ENCODE measurements around the gene CYP3A5. TPM values are rescaled to one million over a fixed set of nuclear protein-coding genes. Genes with fewer than 3 reads are reported as not detected.
"Not testable (repeated sequence)": the region's sequence is repeated elsewhere in the genome, so short reads cannot be mapped to it uniquely, and the experiment has no call there.

Gene CYP3A5
- polyA plus RNA-seq, 1 donor (not counting 4 experiments of a cell fraction or from before 2014, with no cell fraction given), result 3.4 TPM

DNA sequence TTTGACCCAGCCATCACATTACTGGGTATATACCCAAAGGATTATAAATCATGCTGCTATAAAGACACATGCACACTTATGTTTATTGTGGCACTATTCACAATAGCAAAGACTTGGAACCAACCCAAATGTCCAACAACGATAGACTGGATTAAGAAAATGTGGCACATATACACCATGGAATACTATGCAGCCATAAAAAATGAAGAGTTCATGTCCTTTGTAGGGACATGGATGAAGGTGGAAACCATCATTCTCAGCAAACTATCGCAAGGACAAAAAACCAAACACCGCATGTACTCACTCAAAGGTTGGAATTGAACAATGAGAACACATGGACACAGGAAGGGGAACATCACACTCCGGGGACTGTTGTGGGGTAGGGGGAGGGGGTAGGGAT, 11.1 kb upstream of the CYP3A5 start:
- H3K27ac ChIP-seq (ENCODE audit: control insufficient read depth, insufficient read depth, low read length); H3K36me3 ChIP-seq (ENCODE audit: control insufficient read depth in 2 of 2, extremely low read depth in 1 of 2, insufficient read depth in 2 of 2, low read length in 2 of 2); H3K4me2 ChIP-seq (ENCODE audit: control insufficient read depth, extremely low read depth, insufficient read depth, low read depth, low read length); H3K9me1 ChIP-seq (ENCODE audit: control insufficient read depth, extremely low read depth, insufficient read depth, low read length); H3K9ac ChIP-seq (ENCODE audit: control insufficient read depth, extremely low read depth, insufficient read depth, low read length); H2AFZ ChIP-seq (ENCODE audit: control insufficient read depth, low read length); H3K79me2 ChIP-seq (ENCODE audit: control insufficient read depth, insufficient read depth, low read length); FAIRE-seq; H3K27me3 ChIP-seq (ENCODE audit: control insufficient read depth, extremely low read depth, insufficient read depth, low read length); H3K4me1 ChIP-seq (ENCODE audit: control insufficient read depth, extremely low read depth, insufficient read depth, low read length); H3K9me3 ChIP-seq (ENCODE audit: control insufficient read depth, low read depth, low read length); dilution Hi-C loops (cut with MboI; ENCODE audit: extremely low pct_ligation_motif_present, low sequenced_read_pairs); H4K20me1 ChIP-seq (ENCODE audit: control insufficient read depth, extremely low read depth, insufficient read depth, low read length); H3K4me3 ChIP-seq (ENCODE audit: control insufficient read depth in 2 of 3, extremely low read depth in 1 of 3, insufficient read depth in 2 of 3, low read depth in 1 of 3, low read length in 3 of 3); DNase-seq (ENCODE audit: low read depth, low spot score): not testable (repeated sequence)

DNA sequence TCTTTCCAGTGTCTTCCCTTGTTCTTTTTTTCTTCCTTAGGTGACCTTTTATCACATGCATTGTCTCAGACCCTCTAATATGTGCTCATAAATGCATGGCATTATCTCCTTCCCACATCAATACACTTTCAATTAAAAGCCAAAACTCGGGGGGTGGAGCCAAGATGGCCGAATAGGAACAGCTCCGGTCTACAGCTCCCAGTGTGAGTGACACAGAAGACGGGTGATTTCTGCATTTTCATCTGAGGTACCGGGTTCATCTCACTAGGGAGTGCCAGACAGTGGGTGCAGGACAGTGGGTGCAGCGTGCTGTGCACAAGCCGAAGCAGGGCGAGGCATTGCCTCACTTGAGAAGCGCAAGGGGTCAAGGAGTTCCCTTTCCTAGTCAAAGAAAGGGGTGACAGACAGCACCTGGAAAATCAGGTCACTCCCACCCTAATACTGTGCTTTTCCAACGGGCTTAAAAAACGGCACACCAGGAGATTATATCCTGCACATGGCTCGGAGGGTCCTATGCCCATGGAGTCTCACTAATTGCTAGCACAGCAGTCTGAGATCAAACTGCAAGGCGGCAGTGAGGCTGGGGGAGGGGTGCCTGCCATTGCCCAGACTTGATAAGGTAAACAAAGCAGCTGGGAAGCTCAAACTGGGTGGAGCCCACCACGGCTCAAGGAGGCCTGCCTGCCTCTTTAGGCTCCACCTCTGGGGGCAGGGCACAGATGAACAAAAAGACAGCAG, 6.2 kb upstream of the CYP3A5 start:
- dilution Hi-C loops (cut with MboI; ENCODE audit: extremely low pct_ligation_motif_present, low sequenced_read_pairs); H3K4me3 ChIP-seq (ENCODE audit: control insufficient read depth in 2 of 3, extremely low read depth in 1 of 3, insufficient read depth in 2 of 3, low read depth in 1 of 3, low read length in 3 of 3); H3K9me1 ChIP-seq (ENCODE audit: control insufficient read depth, extremely low read depth, insufficient read depth, low read length): not testable (repeated sequence)

DNA sequence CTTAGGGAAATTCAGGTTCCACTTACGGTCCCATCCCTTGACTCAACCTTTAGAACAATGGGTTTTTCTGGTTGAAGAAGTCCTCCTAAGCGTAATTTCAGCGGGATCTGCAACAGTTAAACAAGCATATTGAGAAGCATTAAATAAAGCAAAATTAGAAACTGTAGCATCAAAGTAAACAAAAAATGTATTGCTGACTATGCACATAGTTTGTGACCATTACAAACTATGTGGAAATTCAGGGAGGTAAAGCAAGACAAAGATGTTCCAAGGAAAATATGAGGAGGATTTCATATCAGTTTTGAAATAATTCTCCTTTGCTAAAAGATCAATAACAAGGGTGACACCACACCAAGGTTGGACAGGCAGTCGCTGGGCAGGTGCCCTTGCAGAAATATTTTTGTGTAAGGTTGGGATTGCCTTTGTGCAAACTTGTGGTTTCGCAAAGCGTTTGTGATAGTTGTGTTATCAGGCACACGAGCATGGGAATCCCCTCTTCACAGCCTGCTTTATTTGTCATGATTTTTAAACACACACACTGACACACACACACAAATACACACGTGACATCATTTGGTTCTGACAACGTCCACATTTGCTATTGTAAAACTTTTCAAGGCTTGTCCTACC, 5.4 kb upstream of the CYP3A5 start:
- H3K4me3 ChIP-seq (ENCODE audit: control insufficient read depth in 2 of 3, extremely low read depth in 1 of 3, insufficient read depth in 2 of 3, low read depth in 1 of 3, low read length in 3 of 3), result no peak overlapping the region
- DNase-seq (ENCODE audit: low read depth, low spot score), result no peak
- H3K4me2 ChIP-seq (ENCODE audit: control insufficient read depth, extremely low read depth, insufficient read depth, low read depth, low read length), result no peak overlapping the region
- no peaks in the 10 kb centered on the region for H3K36me3 ChIP-seq (ENCODE audit: control insufficient read depth in 2 of 2, extremely low read depth in 1 of 2, insufficient read depth in 2 of 2, low read length in 2 of 2)
- H3K79me2 ChIP-seq (ENCODE audit: control insufficient read depth, insufficient read depth, low read length), result no peaks in the 10 kb centered on the region
- no peaks in the 10 kb centered on the region for H3K9me3 ChIP-seq (ENCODE audit: control insufficient read depth, low read depth, low read length)
- no peaks in the 10 kb centered on the region for H3K9me1 ChIP-seq (ENCODE audit: control insufficient read depth, extremely low read depth, insufficient read depth, low read length)
- no peak overlapping the region for H3K9ac ChIP-seq (ENCODE audit: control insufficient read depth, extremely low read depth, insufficient read depth, low read length)
- dilution Hi-C loops (cut with MboI; ENCODE audit: extremely low pct_ligation_motif_present, low sequenced_read_pairs), result no loop called here
- H3K27me3 ChIP-seq (ENCODE audit: control insufficient read depth, extremely low read depth, insufficient read depth, low read length), result no peaks in the 10 kb centered on the region
- no peaks in the 10 kb centered on the region for H4K20me1 ChIP-seq (ENCODE audit: control insufficient read depth, extremely low read depth, insufficient read depth, low read length)
- no peak for FAIRE-seq
- no peak overlapping the region for H2AFZ ChIP-seq (ENCODE audit: control insufficient read depth, low read length)
- H3K27ac ChIP-seq (ENCODE audit: control insufficient read depth, insufficient read depth, low read length), result no peak overlapping the region
- TF ChIP-seq, protein P1, sequence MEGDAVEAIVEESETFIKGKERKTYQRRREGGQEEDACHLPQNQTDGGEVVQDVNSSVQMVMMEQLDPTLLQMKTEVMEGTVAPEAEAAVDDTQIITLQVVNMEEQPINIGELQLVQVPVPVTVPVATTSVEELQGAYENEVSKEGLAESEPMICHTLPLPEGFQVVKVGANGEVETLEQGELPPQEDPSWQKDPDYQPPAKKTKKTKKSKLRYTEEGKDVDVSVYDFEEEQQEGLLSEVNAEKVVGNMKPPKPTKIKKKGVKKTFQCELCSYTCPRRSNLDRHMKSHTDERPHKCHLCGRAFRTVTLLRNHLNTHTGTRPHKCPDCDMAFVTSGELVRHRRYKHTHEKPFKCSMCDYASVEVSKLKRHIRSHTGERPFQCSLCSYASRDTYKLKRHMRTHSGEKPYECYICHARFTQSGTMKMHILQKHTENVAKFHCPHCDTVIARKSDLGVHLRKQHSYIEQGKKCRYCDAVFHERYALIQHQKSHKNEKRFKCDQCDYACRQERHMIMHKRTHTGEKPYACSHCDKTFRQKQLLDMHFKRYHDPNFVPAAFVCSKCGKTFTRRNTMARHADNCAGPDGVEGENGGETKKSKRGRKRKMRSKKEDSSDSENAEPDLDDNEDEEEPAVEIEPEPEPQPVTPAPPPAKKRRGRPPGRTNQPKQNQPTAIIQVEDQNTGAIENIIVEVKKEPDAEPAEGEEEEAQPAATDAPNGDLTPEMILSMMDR (optimal IDR thresholded peaks at IDR 0.05 in 1 of 3, IDR thresholded peaks at IDR 0.05 in 1 of 3, conservative IDR thresholded peaks at IDR 0.05 in 1 of 3; ENCODE audit: extremely low read depth in 1 of 3, insufficient read depth in 2 of 3, low read length in 3 of 3), result no peak
- TF ChIP-seq EZH2 (IDR thresholded peaks at IDR 0.05; ENCODE audit: low read length), result no peak
- no peaks in the 10 kb centered on the region for H3K4me1 ChIP-seq (ENCODE audit: control insufficient read depth, extremely low read depth, insufficient read depth, low read length)

More for the DNA sequence above, 6.2 kb upstream of the CYP3A5 start:
- H4K20me1 ChIP-seq (ENCODE audit: control insufficient read depth, extremely low read depth, insufficient read depth, low read length); H3K27ac ChIP-seq (ENCODE audit: control insufficient read depth, insufficient read depth, low read length); H3K4me1 ChIP-seq (ENCODE audit: control insufficient read depth, extremely low read depth, insufficient read depth, low read length); FAIRE-seq; H2AFZ ChIP-seq (ENCODE audit: control insufficient read depth, low read length); H3K9me3 ChIP-seq (ENCODE audit: control insufficient read depth, low read depth, low read length); H3K4me2 ChIP-seq (ENCODE audit: control insufficient read depth, extremely low read depth, insufficient read depth, low read depth, low read length); H3K79me2 ChIP-seq (ENCODE audit: control insufficient read depth, insufficient read depth, low read length); H3K9ac ChIP-seq (ENCODE audit: control insufficient read depth, extremely low read depth, insufficient read depth, low read length); DNase-seq (ENCODE audit: low read depth, low spot score); H3K36me3 ChIP-seq (ENCODE audit: control insufficient read depth in 2 of 2, extremely low read depth in 1 of 2, insufficient read depth in 2 of 2, low read length in 2 of 2); H3K27me3 ChIP-seq (ENCODE audit: control insufficient read depth, extremely low read depth, insufficient read depth, low read length): not testable (repeated sequence)

Data from keratinocyte (primary cell).